Muscle of leg (tissue), 11 donors: ENCODE measurements around the gene BRK1. TPM values are rescaled to one million over a fixed set of nuclear protein-coding genes. Genes with fewer than 3 reads are reported as not detected.
"Not testable (repeated sequence)": the region's sequence is repeated elsewhere in the genome, so short reads cannot be mapped to it uniquely, and the experiment has no call there.

ENCODE experiments used
- DNase-seq: peaks from one replicate; pipeline ENCODE4 v3.0.0; 2013
- H3K27ac ChIP-seq: one replicate; pipeline ENCODE4 v1.5.1; 2013; ENCODE audit warnings: mild to moderate bottlenecking, low read length, control low read depth
- H3K27me3 ChIP-seq: one replicate; pipeline ENCODE4 v1.6.1; 2013; ENCODE audit warnings: low read length; ENCODE audit not compliant: control insufficient read depth, insufficient read depth
- H3K36me3 ChIP-seq: one replicate; pipeline ENCODE4 v1.6.1; 2013; ENCODE audit warnings: low read length; ENCODE audit not compliant: control insufficient read depth, insufficient read depth
- H3K4me1 ChIP-seq: one replicate; pipeline ENCODE4 v1.6.1; 2013; ENCODE audit warnings: low read length; ENCODE audit not compliant: control insufficient read depth, insufficient read depth
- H3K4me3 ChIP-seq: one replicate; pipeline ENCODE4 v1.5.1; 2013; ENCODE audit warnings: low read length, control low read depth
- H3K9me3 ChIP-seq: replicated peaks from 2 replicates; pipeline ENCODE4 v1.6.1; 2013; ENCODE audit warnings: low read depth, low read length; ENCODE audit not compliant: control insufficient read depth
- WGBS: methylation state at CpG from one replicate; pipeline ENCODE4 v1.1.5; 2013; ENCODE audit warnings: missing lambda C conversion rate; ENCODE audit not compliant: insufficient coverage; 5-methylcytosine and 5-hydroxymethylcytosine counted together
- polyA plus RNA-seq, 8 donors: library from polyadenylated mRNA; unstranded; fragments of 120-200 nt; gene quantifications; one replicate each; pipeline versions ENCODE4 v1.2.1 to v1.2.3, GENCODE V29; 2013; ENCODE audit warnings: inconsistent platforms in 1 of 8, low replicate concordance in 1 of 8; ENCODE audit not compliant: insufficient read length in 8 of 8, insufficient read depth in 1 of 8
- total RNA-seq: library from RNA; stranded (reverse); fragments of 120-200 nt; gene quantifications from one replicate; pipeline ENCODE4 v1.2.4, GENCODE V29; 2013

The BRK1 gene
- total and polyA plus RNA-seq, 9 donors = 106 to 174 (median 158) TPM

- Histone ChIP-seq H3K9me3 (no peaks in the 10 kb centered on the region), H3K27me3 (no peaks in the 10 kb centered on the region), H3K4me3 (no peak overlapping the region), H3K27ac (no peak overlapping the region), H3K36me3 (peaks cover 10% of the 10 kb centered on the region), H3K4me1 (no peaks in the 10 kb centered on the region)
- no peak for DNase-seq
- WGBS = no CpG with 5 or more reads among the region's 3 CpGs
Observed at GRCh38 chr3:10093678-10094077, 21.8 kb upstream of the BRK1 start.

- Histone ChIP-seq H3K27ac (no peak overlapping the region), H3K27me3 (no peaks in the 10 kb centered on the region), H3K9me3 (no peaks in the 10 kb centered on the region), H3K36me3 (peaks cover 3% of the 10 kb centered on the region), H3K4me1 (no peaks in the 10 kb centered on the region), H3K4me3 (no peak overlapping the region)
- 100% methylated on average over 1 of the region's 5 CpGs for WGBS
- no peak for DNase-seq
Observed at GRCh38 chr3:10099041-10099440, 16.4 kb upstream of the BRK1 start.

GRCh38 chr3:10106919-10107318, 8.6 kb upstream of the BRK1 start:
- Histone ChIP-seq H3K27me3 (no peaks in the 10 kb centered on the region), H3K4me3 (no peak overlapping the region), H3K9me3 (no peaks in the 10 kb centered on the region), H3K4me1 (no peaks in the 10 kb centered on the region), H3K36me3 (no peaks in the 10 kb centered on the region), H3K27ac (no peak overlapping the region)
- 60% methylated on average over 1 of the region's 2 CpGs for WGBS
- no peak for DNase-seq

GRCh38 chr3:10108091-10108490, 7.4 kb upstream of the BRK1 start, which contains the start of gene FANCD2OS:
Gene FANCD2OS, minus strand, starts transcription at chr3:10108255. Its CDS starts 3,481 bp downstream, at chr3:10104774.
- H3K4me3 ChIP-seq = no peak within 1 kb of the TSS
- H3K36me3 ChIP-seq = no peaks in the 10 kb centered on the region
- DNase-seq = no peak
- H3K27ac ChIP-seq = no peak within 1 kb of the TSS
- no peaks in the 10 kb centered on the region for H3K27me3 ChIP-seq
- 76% methylated on average over 27 of the region's 28 CpGs for WGBS
- no peaks in the 10 kb centered on the region for H3K9me3 ChIP-seq
- no peaks in the 10 kb centered on the region for H3K4me1 ChIP-seq

GRCh38 chr3:10116138-10116460, 624 bp downstream of the BRK1 start:
- peak overlapping the region; percentile 62 for H3K27ac ChIP-seq
- H3K4me1 ChIP-seq = peaks cover 9% of the 10 kb centered on the region
- DNase-seq = no peak
- peak overlapping the region; percentile 95 for H3K4me3 ChIP-seq
- peaks cover 13% of the 10 kb centered on the region for H3K36me3 ChIP-seq
- H3K9me3 ChIP-seq = no peaks in the 10 kb centered on the region
- H3K27me3 ChIP-seq = no peaks in the 10 kb centered on the region
- WGBS = 0% methylated on average over 3 of the region's 10 CpGs

- Histone ChIP-seq H3K27ac (no peak overlapping the region), H3K27me3 (no peaks in the 10 kb centered on the region), H3K4me1 (peaks cover 9% of the 10 kb centered on the region), H3K9me3 (no peaks in the 10 kb centered on the region), H3K36me3 (peaks cover 13% of the 10 kb centered on the region), H3K4me3 (no peak overlapping the region)
- 89% methylated on average over 1 of the region's 4 CpGs for WGBS
- DNase-seq = no peak
Observed at GRCh38 chr3:10116928-10117327, 1.5 kb downstream of the BRK1 start.

- no peaks in the 10 kb centered on the region for H3K27me3 ChIP-seq
- no CpG with 5 or more reads among the region's 4 CpGs for WGBS
- H3K4me1 ChIP-seq = peaks cover 9% of the 10 kb centered on the region
- H3K36me3 ChIP-seq = peaks cover 15% of the 10 kb centered on the region
- no peak for DNase-seq
- no peak overlapping the region for H3K27ac ChIP-seq
- no peak overlapping the region for H3K4me3 ChIP-seq
- H3K9me3 ChIP-seq = no peaks in the 10 kb centered on the region
Observed at GRCh38 chr3:10119376-10119775, 3.9 kb downstream of the BRK1 start.

- H3K4me1 ChIP-seq = peaks cover 9% of the 10 kb centered on the region
- H3K4me3 ChIP-seq = no peak overlapping the region
- peaks cover 29% of the 10 kb centered on the region for H3K36me3 ChIP-seq
- H3K9me3 ChIP-seq = no peaks in the 10 kb centered on the region
- 75% methylated on average over 2 of the region's 2 CpGs for WGBS
- no peaks in the 10 kb centered on the region for H3K27me3 ChIP-seq
- H3K27ac ChIP-seq = no peak overlapping the region
- DNase-seq = no peak
Observed at GRCh38 chr3:10121064-10121463, 5.6 kb downstream of the BRK1 start.

- H3K36me3 ChIP-seq = peaks cover 44% of the 10 kb centered on the region
- no peak overlapping the region for H3K4me3 ChIP-seq
- no peaks in the 10 kb centered on the region for H3K27me3 ChIP-seq
- 83% methylated on average over 1 of the region's 4 CpGs for WGBS
- no peaks in the 10 kb centered on the region for H3K9me3 ChIP-seq
- DNase-seq = no peak
- no peaks in the 10 kb centered on the region for H3K4me1 ChIP-seq
- no peak overlapping the region for H3K27ac ChIP-seq
Observed at GRCh38 chr3:10122724-10123123, 7.2 kb downstream of the BRK1 start.

- H3K4me3 ChIP-seq, H3K27me3 ChIP-seq, H3K27ac ChIP-seq, H3K4me1 ChIP-seq, H3K36me3 ChIP-seq, H3K9me3 ChIP-seq, DNase-seq: not testable (repeated sequence)
- 85% methylated on average over 6 of the region's 9 CpGs for WGBS
Observed at GRCh38 chr3:10135872-10136271, 20.4 kb downstream of the BRK1 start.

GRCh38 chr3:10136426-10137005, 21.0 kb downstream of the BRK1 start:
- Histone ChIP-seq H3K9me3 (no peaks in the 10 kb centered on the region), H3K27me3 (no peaks in the 10 kb centered on the region), H3K4me3 (no peak overlapping the region), H3K4me1 (peaks cover 3% of the 10 kb centered on the region), H3K36me3 (no peaks in the 10 kb centered on the region), H3K27ac (no peak overlapping the region)
- no peak for DNase-seq
- WGBS = 91% methylated on average over 16 of the region's 25 CpGs
